ENCODE data around the gene LCLAT1. TPM values are rescaled to one million over a fixed set of nuclear protein-coding genes. Genes with fewer than 3 reads are reported as not detected.

Gene LCLAT1
- total RNA-seq (2014; rRNA removed; shearing (Covaris generic); ENCODE audit: low replicate concordance) = 11.4 and 21.7 TPM in 2 replicates

DNA sequence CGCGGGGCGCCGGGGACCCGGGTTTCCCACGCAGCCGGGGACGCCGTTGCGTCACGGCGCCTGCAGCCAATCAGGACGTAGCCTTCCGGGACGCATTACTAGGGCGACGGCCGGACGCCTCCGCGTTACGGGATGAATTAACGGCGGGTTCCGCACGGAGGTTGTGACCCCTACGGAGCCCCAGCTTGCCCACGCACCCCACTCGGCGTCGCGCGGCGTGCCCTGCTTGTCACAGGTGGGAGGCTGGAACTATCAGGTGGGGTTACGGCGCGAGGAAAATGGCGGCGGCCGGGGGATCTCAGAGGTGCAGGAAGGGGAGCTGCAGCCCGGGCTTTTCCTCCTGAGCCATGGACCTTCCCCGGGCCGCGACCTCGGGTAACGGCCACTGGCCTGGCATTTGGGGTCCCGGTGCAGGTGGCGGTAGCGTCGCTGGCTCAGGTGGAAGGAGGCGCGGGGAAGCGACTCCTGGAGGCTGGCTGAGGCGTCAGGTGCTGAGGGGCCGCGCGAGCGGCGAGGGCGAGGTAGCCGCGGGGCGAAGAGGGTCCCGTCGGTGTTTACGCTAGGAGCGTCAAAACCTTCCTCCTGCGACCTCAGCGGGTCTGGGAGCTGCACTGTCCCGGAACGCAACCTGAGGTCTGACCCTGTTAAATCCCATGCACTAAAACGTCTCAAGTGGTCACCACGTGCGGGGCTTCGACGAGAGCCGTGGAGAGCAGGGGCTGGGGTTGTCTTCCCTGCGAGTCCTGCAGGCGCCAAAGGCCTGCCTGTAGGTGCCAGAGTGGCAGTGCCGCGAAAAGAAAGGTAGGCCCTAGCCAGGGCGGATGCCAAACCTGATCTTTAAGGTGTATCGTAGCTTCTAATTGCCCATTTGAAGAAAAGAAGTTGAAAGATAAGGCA lies at the start of gene LCLAT1:
TSS of gene LCLAT1 (plus strand) at position 98 of the 897 bp plus-strand sequence. CDS start 78,345 bp downstream, outside the sequence.
- 0 out of 2 replicates have a peak, but pooled peaks cover 3% of the 10 kb centered on the region for H3K36me3 ChIP-seq (ENCODE audit: insufficient read depth, low read length)
- no peaks in the 10 kb centered on the region for H3K9me3 ChIP-seq (ENCODE audit: low read length)
- H3K9ac ChIP-seq (ENCODE audit: low read length) = peak within 1 kb of the TSS; percentile 93
- H3K79me2 ChIP-seq (ENCODE audit: low read length) = peaks cover 53% of the 10 kb centered on the region
- H3K27ac ChIP-seq (ENCODE audit: low read length) = no peak within 1 kb of the TSS; the same call in 1 of the 2 replicates
- no peaks in the 10 kb centered on the region for H4K20me1 ChIP-seq (ENCODE audit: insufficient read depth, low read depth, low read length)
- no peaks in the 10 kb centered on the region for H3K9me2 ChIP-seq (replicated peaks; ENCODE audit: insufficient read depth, low read length)
- peak; percentile 94 for DNase-seq
- peak within 1 kb of the TSS; percentile 94 for H3K4me3 ChIP-seq (ENCODE audit: low read length)
- H3K27me3 ChIP-seq (ENCODE audit: low read length) = no peaks in the 10 kb centered on the region
- H3K4me1 ChIP-seq (ENCODE audit: low read length) = peaks cover 23% of the 10 kb centered on the region
- H3K4me2 ChIP-seq (ENCODE audit: low read depth, low read length, poor library complexity, severe bottlenecking) = peak within 1 kb of the TSS; percentile 95
- H2AFZ ChIP-seq (ENCODE audit: low read length) = peak within 1 kb of the TSS; percentile 81

DNA sequence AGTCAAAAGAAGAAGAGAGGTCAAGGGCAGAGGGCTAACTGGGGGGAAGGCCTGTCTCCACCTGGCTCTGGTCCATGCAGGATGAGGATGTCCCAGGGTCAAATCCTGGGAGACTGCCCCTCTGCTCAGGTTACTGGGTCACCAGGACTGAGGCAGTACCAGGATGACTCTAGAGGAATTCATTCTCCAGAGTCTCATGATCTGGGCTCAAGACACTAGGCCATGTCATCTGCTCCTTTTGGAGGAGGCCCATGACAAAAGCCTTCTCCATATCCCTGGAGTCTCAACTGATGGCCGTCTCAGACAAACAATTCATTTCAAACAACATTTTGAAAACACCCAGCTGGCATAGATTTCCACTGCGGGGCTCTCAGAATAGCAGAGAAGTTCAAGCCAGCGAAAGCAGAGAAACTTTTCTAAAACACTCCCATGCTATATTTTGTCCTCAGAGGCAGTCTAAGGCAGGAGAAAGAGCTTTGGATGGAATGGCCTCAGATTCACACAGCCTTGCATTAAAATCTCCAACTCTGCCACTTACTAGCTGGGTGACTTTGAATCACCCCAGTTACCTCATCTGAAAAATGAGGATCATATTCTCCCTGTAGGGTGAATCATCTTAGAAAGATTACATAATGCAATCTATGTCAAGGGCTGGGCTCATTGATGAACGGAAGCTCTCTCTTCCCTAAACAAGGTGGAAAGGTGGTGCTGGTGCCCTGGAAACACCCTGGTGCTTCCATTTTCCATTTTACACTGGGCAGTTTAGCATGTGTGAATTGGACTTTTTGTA lies 48.8 kb upstream of the LCLAT1 start:
- Histone ChIP-seq H3K79me2 (ENCODE audit: low read length) (no peaks in the 10 kb centered on the region), H3K9me2 (replicated peaks; ENCODE audit: insufficient read depth, low read length) (no peaks in the 10 kb centered on the region), H3K4me3 (ENCODE audit: low read length) (no peak overlapping the region), H3K27me3 (ENCODE audit: low read length) (no peaks in the 10 kb centered on the region), H3K4me1 (ENCODE audit: low read length) (0 out of 2 replicates have a peak, but pooled peaks cover 3% of the 10 kb centered on the region), H4K20me1 (ENCODE audit: insufficient read depth, low read depth, low read length) (no peaks in the 10 kb centered on the region), H3K4me2 (ENCODE audit: low read depth, low read length, poor library complexity, severe bottlenecking) (no peak overlapping the region), H3K9ac (ENCODE audit: low read length) (no peak overlapping the region), H3K9me3 (ENCODE audit: low read length) (no peaks in the 10 kb centered on the region), H3K27ac (ENCODE audit: low read length) (no peak overlapping the region), H2AFZ (ENCODE audit: low read length) (no peak overlapping the region), H3K36me3 (ENCODE audit: insufficient read depth, low read length) (no peaks in the 10 kb centered on the region)
- no peak for DNase-seq

DNA sequence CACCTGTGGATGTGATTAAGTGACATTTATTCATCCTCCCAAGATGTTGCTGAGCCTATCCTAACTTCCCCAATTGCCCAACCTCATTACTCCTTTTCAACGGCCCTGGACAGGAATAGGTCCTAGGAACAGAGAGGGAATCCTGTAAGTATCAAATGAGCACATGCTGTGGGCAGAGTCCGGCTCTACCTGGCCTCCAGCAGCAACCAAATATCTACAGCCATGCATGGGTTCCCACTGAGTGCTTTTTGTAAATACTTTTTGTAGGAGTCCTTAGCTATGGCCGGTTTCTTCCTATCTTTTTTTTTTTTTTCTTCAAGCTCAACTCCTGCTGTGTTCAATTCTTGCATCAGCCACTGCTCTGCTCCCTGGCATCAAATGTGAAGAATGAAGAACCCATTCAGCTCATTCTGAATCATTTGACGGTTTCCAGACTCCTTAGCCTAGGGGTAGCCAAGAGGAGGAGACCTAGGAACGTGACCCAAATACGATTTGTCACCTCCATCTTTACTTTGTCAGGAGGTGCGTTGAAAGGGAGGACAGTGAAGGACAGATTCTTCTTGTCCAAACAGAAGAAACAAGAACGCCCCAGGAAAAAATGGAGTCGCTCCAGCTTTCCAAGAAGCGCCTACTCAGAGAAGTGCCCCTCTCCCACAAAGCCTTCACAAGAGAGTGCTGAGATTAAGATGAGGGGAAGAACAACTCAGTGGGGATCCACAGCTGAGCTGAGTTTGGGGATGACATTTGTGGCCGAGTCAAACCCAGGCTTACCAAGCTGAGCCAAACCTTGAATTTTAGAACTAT lies 46.7 kb upstream of the LCLAT1 start:
- Histone ChIP-seq H3K4me2 (ENCODE audit: low read depth, low read length, poor library complexity, severe bottlenecking) (no peak overlapping the region), H3K9ac (ENCODE audit: low read length) (no peak overlapping the region), H4K20me1 (ENCODE audit: insufficient read depth, low read depth, low read length) (no peaks in the 10 kb centered on the region), H2AFZ (ENCODE audit: low read length) (no peak overlapping the region), H3K9me2 (replicated peaks; ENCODE audit: insufficient read depth, low read length) (no peaks in the 10 kb centered on the region), H3K79me2 (ENCODE audit: low read length) (no peaks in the 10 kb centered on the region), H3K36me3 (ENCODE audit: insufficient read depth, low read length) (no peaks in the 10 kb centered on the region), H3K27ac (ENCODE audit: low read length) (no peak overlapping the region), H3K4me3 (ENCODE audit: low read length) (no peak overlapping the region), H3K9me3 (ENCODE audit: low read length) (no peaks in the 10 kb centered on the region), H3K4me1 (ENCODE audit: low read length) (0 out of 2 replicates have a peak, but pooled peaks cover 3% of the 10 kb centered on the region), H3K27me3 (ENCODE audit: low read length) (no peaks in the 10 kb centered on the region)
- DNase-seq = no peak

DNA sequence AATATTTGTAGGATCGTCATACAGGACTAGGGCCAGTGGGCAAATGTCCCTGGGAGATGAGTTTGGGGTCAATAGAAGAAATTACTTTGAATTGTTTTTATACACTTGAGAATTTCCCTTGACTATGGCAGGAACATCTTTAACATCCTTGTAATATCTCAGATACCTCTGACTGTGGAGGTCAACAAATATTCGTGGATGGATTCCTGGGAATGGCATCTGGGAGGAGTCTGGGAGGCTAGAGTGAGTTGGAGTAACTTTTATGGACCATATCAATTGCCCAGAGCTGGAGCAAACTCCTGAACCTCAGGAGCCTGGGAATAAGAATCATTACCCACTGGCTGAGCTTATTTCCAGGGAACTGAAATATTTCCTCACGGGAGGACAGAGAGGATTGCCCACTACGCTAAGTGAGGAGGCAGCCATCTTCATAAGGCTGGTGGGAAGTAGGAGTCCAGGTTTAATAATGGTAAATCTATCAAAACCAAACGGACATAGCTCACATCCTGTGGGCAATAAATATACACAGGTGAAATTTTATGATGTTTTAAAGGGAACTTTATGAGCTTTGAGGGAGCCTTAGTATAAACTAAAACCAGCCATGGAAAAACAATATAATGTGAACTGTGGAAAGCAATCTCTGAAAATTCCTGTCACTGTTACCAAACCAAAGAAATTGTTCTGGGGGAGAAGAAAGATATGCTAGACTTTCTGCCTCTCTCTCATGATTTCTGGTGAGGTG lies 44.4 kb upstream of the LCLAT1 start:
- no peaks in the 10 kb centered on the region for H3K9me2 ChIP-seq (replicated peaks; ENCODE audit: insufficient read depth, low read length)
- no peak overlapping the region for H2AFZ ChIP-seq (ENCODE audit: low read length)
- H3K27me3 ChIP-seq (ENCODE audit: low read length) = no peaks in the 10 kb centered on the region
- H3K9ac ChIP-seq (ENCODE audit: low read length) = no peak overlapping the region
- H3K79me2 ChIP-seq (ENCODE audit: low read length) = no peaks in the 10 kb centered on the region
- no peak overlapping the region for H3K4me3 ChIP-seq (ENCODE audit: low read length)
- no peaks in the 10 kb centered on the region for H3K36me3 ChIP-seq (ENCODE audit: insufficient read depth, low read length)
- no peak overlapping the region for H3K27ac ChIP-seq (ENCODE audit: low read length)
- H3K9me3 ChIP-seq (ENCODE audit: low read length) = no peaks in the 10 kb centered on the region
- DNase-seq = no peak
- no peak overlapping the region for H3K4me2 ChIP-seq (ENCODE audit: low read depth, low read length, poor library complexity, severe bottlenecking)
- no peaks in the 10 kb centered on the region for H3K4me1 ChIP-seq (ENCODE audit: low read length)
- H4K20me1 ChIP-seq (ENCODE audit: insufficient read depth, low read depth, low read length) = no peaks in the 10 kb centered on the region

DNA sequence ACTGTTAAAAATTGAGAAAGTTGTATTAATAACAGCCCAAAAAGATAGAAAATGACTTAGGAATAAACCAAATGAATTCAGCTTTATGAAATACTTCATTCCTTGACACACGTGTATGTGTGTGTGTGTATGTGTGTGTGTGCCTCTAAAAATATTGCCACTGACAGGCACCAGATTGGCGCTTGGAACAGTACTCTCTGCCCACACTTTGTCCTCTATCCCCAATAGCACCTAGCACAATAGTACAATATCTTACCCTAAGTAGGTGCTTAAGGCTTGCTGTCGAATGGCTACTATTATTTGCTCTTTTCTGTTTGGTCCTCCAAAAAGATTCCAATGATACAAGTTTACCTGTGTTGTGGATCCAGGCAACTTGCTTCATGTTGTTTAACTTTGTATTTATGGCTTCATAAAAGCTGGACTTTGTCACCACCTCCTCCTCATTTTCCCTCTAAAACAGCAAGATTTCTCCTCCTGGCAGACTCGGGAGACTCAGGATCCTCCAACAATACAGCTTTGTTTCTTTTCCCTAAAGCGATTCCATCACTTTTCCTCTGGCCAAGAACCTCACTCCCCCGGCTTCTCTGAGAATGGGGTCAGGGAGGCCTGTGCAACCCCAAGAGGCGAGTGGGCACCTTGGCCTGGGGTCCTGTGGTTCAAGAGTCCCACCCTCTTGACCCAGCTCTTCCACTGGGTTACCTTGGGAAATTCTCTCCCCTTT lies 43.3 kb upstream of the LCLAT1 start:
- Histone ChIP-seq H3K9me3 (ENCODE audit: low read length) (no peaks in the 10 kb centered on the region), H4K20me1 (ENCODE audit: insufficient read depth, low read depth, low read length) (no peaks in the 10 kb centered on the region), H3K27me3 (ENCODE audit: low read length) (no peaks in the 10 kb centered on the region), H3K27ac (ENCODE audit: low read length) (no peak overlapping the region), H3K4me3 (ENCODE audit: low read length) (no peak overlapping the region), H3K9ac (ENCODE audit: low read length) (no peak overlapping the region), H3K4me2 (ENCODE audit: low read depth, low read length, poor library complexity, severe bottlenecking) (no peak overlapping the region), H3K36me3 (ENCODE audit: insufficient read depth, low read length) (no peaks in the 10 kb centered on the region), H3K9me2 (replicated peaks; ENCODE audit: insufficient read depth, low read length) (no peaks in the 10 kb centered on the region), H3K4me1 (ENCODE audit: low read length) (no peaks in the 10 kb centered on the region), H2AFZ (ENCODE audit: low read length) (no peak overlapping the region), H3K79me2 (ENCODE audit: low read length) (no peaks in the 10 kb centered on the region)
- DNase-seq = no peak

DNA sequence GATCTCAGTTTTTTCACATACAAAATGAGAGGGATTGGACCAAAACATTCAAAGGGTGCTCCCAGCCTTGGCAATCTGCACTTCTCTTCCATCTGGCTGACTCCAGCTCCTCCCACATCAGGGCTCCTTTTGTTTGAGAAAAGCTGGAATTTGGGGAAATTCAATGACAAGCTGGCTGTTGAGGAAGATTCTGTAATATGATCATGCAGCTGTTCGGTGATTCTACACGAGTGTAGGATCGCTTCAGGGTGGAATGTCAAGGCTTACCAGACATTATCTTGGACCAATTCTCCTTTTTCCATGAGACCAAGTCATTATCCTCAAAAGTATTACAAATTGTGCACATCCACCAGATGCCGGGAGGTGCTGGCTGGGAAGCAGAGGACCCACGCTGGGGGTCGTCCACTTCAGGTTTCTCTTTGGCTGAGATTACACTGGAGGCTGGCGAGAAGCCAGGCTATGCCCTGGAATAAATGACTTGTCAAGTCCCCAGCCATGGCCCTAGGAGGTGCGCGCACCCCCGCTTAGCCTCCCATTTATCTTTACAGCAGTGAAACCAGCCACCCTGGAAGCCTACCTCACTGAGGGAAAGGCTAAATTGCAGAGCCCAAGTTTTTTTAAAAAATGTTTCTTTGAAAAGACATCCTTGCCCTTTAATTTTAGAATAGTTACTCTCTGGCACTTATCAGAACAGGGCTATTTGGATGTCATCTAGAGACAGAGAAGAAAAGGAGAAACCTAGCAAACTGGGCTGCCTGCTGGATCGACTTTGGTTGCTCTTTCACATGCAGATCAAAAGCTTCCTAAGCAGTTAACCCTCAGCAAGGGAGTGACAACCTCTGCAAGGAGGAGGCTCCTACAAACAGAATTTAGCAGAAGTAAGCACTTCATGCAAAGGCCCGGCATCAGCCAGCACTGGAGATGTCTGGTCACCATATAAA lies 42.5 kb upstream of the LCLAT1 start:
- no peaks in the 10 kb centered on the region for H3K27me3 ChIP-seq (ENCODE audit: low read length)
- H3K79me2 ChIP-seq (ENCODE audit: low read length) = no peaks in the 10 kb centered on the region
- DNase-seq = no peak
- H3K9me3 ChIP-seq (ENCODE audit: low read length) = no peaks in the 10 kb centered on the region
- no peaks in the 10 kb centered on the region for H4K20me1 ChIP-seq (ENCODE audit: insufficient read depth, low read depth, low read length)
- H3K4me3 ChIP-seq (ENCODE audit: low read length) = no peak overlapping the region
- H3K4me2 ChIP-seq (ENCODE audit: low read depth, low read length, poor library complexity, severe bottlenecking) = no peak overlapping the region
- H2AFZ ChIP-seq (ENCODE audit: low read length) = no peak overlapping the region
- no peaks in the 10 kb centered on the region for H3K4me1 ChIP-seq (ENCODE audit: low read length)
- no peak overlapping the region for H3K27ac ChIP-seq (ENCODE audit: low read length)
- H3K9ac ChIP-seq (ENCODE audit: low read length) = no peak overlapping the region
- H3K36me3 ChIP-seq (ENCODE audit: insufficient read depth, low read length) = no peaks in the 10 kb centered on the region
- no peaks in the 10 kb centered on the region for H3K9me2 ChIP-seq (replicated peaks; ENCODE audit: insufficient read depth, low read length)

Measured in Karpas-422 (cell line).